OCI-LY3 (cell line): ENCODE measurements around the gene STARD9.
A peak's percentile ranks its signal among the peaks of the same experiment; 100 is the strongest.

Experiments used
- H2AFZ ChIP-seq: fragments of 200-600, 300-600 bp; shearing (Covaris generic); 2 replicates; pipeline ENCODE4 v1.6.0; 2014; ENCODE audit warnings: antibody characterized with exemption, low read depth, low read length
- H3K27ac ChIP-seq: fragments of 200-600, 300-600 bp; sonication (generic); 2 replicates; pipeline ENCODE4 v1.5.1; 2014; ENCODE audit warnings: mild to moderate bottlenecking, low read length, moderate library complexity, mixed read lengths
- H3K27me3 ChIP-seq: fragments of 200-600, 300-600 bp; sonication (generic); 2 replicates; pipeline ENCODE4 v1.6.1; 2014; ENCODE audit warnings: low read depth, low read length, mixed read lengths
- H3K36me3 ChIP-seq: fragments of 200-600, 300-600 bp; sonication (generic); replicated peaks from 2 replicates; pipeline ENCODE3; 2014; ENCODE audit warnings: low read depth, low read length, mixed read lengths
- H3K4me1 ChIP-seq: fragments of 300-600, 200-600 bp; sonication (generic); 2 replicates; pipeline ENCODE4 v1.6.1; 2014; ENCODE audit warnings: low read length, mixed read lengths
- H3K4me2 ChIP-seq: fragments of 200-600, 300-600 bp; sonication (generic); 2 replicates; pipeline ENCODE4 v1.6.1; 2014; ENCODE audit warnings: low read length, mixed read lengths
- H3K4me3 ChIP-seq: fragments of 300-600, 200-600 bp; sonication (generic); 2 replicates; pipeline ENCODE4 v1.5.1; 2014; ENCODE audit warnings: antibody characterized with exemption, mild to moderate bottlenecking, low read length, moderate library complexity
- H3K79me2 ChIP-seq: fragments of 300-600, 200-600 bp; shearing (Covaris generic); 2 replicates; pipeline ENCODE4 v1.6.1; 2014; ENCODE audit warnings: mild to moderate bottlenecking, low read length, mixed read lengths
- H3K9ac ChIP-seq: fragments of 300-600, 200-600 bp; shearing (Covaris generic); 2 replicates; pipeline ENCODE4 v1.6.0; 2014; ENCODE audit warnings: mild to moderate bottlenecking, low read length, moderate library complexity
- H3K9me3 ChIP-seq: fragments of 200-600, 300-600 bp; shearing (Covaris generic); 2 replicates; pipeline ENCODE4 v1.6.1; 2014; ENCODE audit warnings: low read length, mixed read lengths; ENCODE audit not compliant: insufficient read depth
- H4K20me1 ChIP-seq: fragments of 200-600, 300-600 bp; sonication (generic); 2 replicates; pipeline ENCODE4 v1.6.1; 2016; ENCODE audit warnings: low read length, mixed read lengths; ENCODE audit not compliant: insufficient read depth
- CTCF ChIP-seq: fragments of 200-600, 300-600 bp; sonication (generic); IDR thresholded peaks from 2 replicates; pipeline ENCODE4 v1.5.1; 2014; ENCODE audit warnings: antibody characterized with exemption, low read length, low read depth
- EZH2phosphoT487 ChIP-seq: fragments of 200-600 bp; shearing (Covaris generic); IDR thresholded peaks from 2 replicates; pipeline ENCODE4 v1.6.1; 2018; ENCODE audit warnings: antibody characterized with exemption, mixed run types, low read depth

The STARD9 gene

GRCh38 chr15:42591238-42591934, 16.0 kb downstream of the STARD9 start:
- TF ChIP-seq EZH2phosphoT487 (no peak), CTCF (peak; percentile 28; the same call in 1 of the 2 replicates)
- no peak overlapping the region for H3K4me2 ChIP-seq
- no peaks in the 10 kb centered on the region for H4K20me1 ChIP-seq
- no peak overlapping the region for H3K27ac ChIP-seq
- no peaks in the 10 kb centered on the region for H3K9me3 ChIP-seq
- H3K27me3 ChIP-seq: no peaks in the 10 kb centered on the region
- no peak overlapping the region for H2AFZ ChIP-seq
- no peaks in the 10 kb centered on the region for H3K4me1 ChIP-seq
- H3K4me3 ChIP-seq: no peak overlapping the region
- H3K36me3 ChIP-seq: no peaks in the 10 kb centered on the region
- no peak overlapping the region for H3K9ac ChIP-seq
- H3K79me2 ChIP-seq: no peaks in the 10 kb centered on the region

- H3K79me2 ChIP-seq: no peaks in the 10 kb centered on the region
- H3K4me3 ChIP-seq: no peak overlapping the region
- H3K4me1 ChIP-seq: no peaks in the 10 kb centered on the region
- no peak overlapping the region for H3K4me2 ChIP-seq
- no peaks in the 10 kb centered on the region for H3K36me3 ChIP-seq
- H3K9me3 ChIP-seq: no peaks in the 10 kb centered on the region
- no peaks in the 10 kb centered on the region for H4K20me1 ChIP-seq
- TF ChIP-seq CTCF (no peak), EZH2phosphoT487 (no peak)
- no peak overlapping the region for H3K27ac ChIP-seq
- no peaks in the 10 kb centered on the region for H3K27me3 ChIP-seq
- H3K9ac ChIP-seq: no peak overlapping the region
- no peak overlapping the region for H2AFZ ChIP-seq
Measured at GRCh38 chr15:42592716-42593115, 17.3 kb downstream of the STARD9 start.

- no peaks in the 10 kb centered on the region for H3K79me2 ChIP-seq
- no peak for TF ChIP-seq EZH2phosphoT487
- TF ChIP-seq CTCF: no peak
- no peak overlapping the region for H3K9ac ChIP-seq
- no peaks in the 10 kb centered on the region for H3K36me3 ChIP-seq
- no peaks in the 10 kb centered on the region for H3K4me1 ChIP-seq
- H3K9me3 ChIP-seq: no peaks in the 10 kb centered on the region
- no peak overlapping the region for H3K4me2 ChIP-seq
- H3K4me3 ChIP-seq: no peak overlapping the region
- no peak overlapping the region for H2AFZ ChIP-seq
- no peaks in the 10 kb centered on the region for H4K20me1 ChIP-seq
- H3K27ac ChIP-seq: no peak overlapping the region
- H3K27me3 ChIP-seq: no peaks in the 10 kb centered on the region
Measured at GRCh38 chr15:42593143-42593542, 17.7 kb downstream of the STARD9 start.

- Histone ChIP-seq H3K4me2 (no peak overlapping the region), H3K9ac (no peak overlapping the region), H3K36me3 (no peaks in the 10 kb centered on the region), H3K4me3 (no peak overlapping the region), H3K27me3 (no peaks in the 10 kb centered on the region), H3K27ac (no peak overlapping the region), H4K20me1 (no peaks in the 10 kb centered on the region), H3K79me2 (no peaks in the 10 kb centered on the region), H3K4me1 (no peaks in the 10 kb centered on the region), H2AFZ (no peak overlapping the region), H3K9me3 (no peaks in the 10 kb centered on the region)
- TF ChIP-seq EZH2phosphoT487: no peak
- no peak for TF ChIP-seq CTCF
Measured at GRCh38 chr15:42594095-42594494, 18.7 kb downstream of the STARD9 start.
